ENCODE measurements around the gene OSBPL10. TPM values are rescaled to one million over a fixed set of nuclear protein-coding genes. Genes with fewer than 3 reads are reported as not detected.

The OSBPL10 gene
- total RNA-seq, 1 experiment from 2014 or later, result 74.7 TPM

- no peak for TF ChIP-seq CTCF (IDR thresholded peaks at IDR 0.05; ENCODE audit: unreplicated experiment)
- BruUV-seq (replicated peaks), result no TSS peak
- H3K27me3 Mint-ChIP-seq (ENCODE audit: unreplicated experiment), result no peaks in the 10 kb centered on the region
- H3K36me3 Mint-ChIP-seq (ENCODE audit: insufficient read depth, unreplicated experiment), result peaks cover 5% of the 10 kb centered on the region
- CTCF ChIA-PET, result no interaction called here
- intact Hi-C loops (cut with micrococcal nuclease; ENCODE audit: unreplicated experiment), result loop anchor here (10.0 kb wide), 1 partner anchor 291 kb away; no protein-coding TSS in a partner anchor
- H3K9me3 Mint-ChIP-seq (ENCODE audit: low read depth, unreplicated experiment), result no peaks in the 10 kb centered on the region
- H3K4me3 Mint-ChIP-seq (ENCODE audit: low read depth, unreplicated experiment), result no peak overlapping the region
- peaks cover 37% of the 10 kb centered on the region for H3K4me1 Mint-ChIP-seq (ENCODE audit: low read depth, unreplicated experiment)
- H3K27ac Mint-ChIP-seq (ENCODE audit: unreplicated experiment), result no peak overlapping the region
- no peak for DNase-seq
These were observed 127.5 kb downstream of the OSBPL10 start for GRCh38 chr3:31853580-31853979.

GRCh38 chr3:31851278-31851677 is 129.8 kb downstream of the OSBPL10 start:
- DNase-seq, result no peak
- CTCF ChIA-PET, result no interaction called here
- Mint-ChIP-seq H3K4me1 (ENCODE audit: low read depth, unreplicated experiment) (peaks cover 40% of the 10 kb centered on the region), H3K4me3 (ENCODE audit: low read depth, unreplicated experiment) (no peak overlapping the region), H3K27me3 (ENCODE audit: unreplicated experiment) (no peaks in the 10 kb centered on the region), H3K36me3 (ENCODE audit: insufficient read depth, unreplicated experiment) (peaks cover 11% of the 10 kb centered on the region), H3K27ac (ENCODE audit: unreplicated experiment) (no peak overlapping the region), H3K9me3 (ENCODE audit: low read depth, unreplicated experiment) (no peaks in the 10 kb centered on the region)
- no TSS peak for BruUV-seq (replicated peaks)
- intact Hi-C loops (cut with micrococcal nuclease; ENCODE audit: unreplicated experiment), result loop anchor here (10.0 kb wide), 1 partner anchor 294 kb away; no protein-coding TSS in a partner anchor
- TF ChIP-seq CTCF (IDR thresholded peaks at IDR 0.05; ENCODE audit: unreplicated experiment), result no peak

- DNase-seq, result no peak
- Mint-ChIP-seq H3K36me3 (ENCODE audit: insufficient read depth, unreplicated experiment) (peaks cover 11% of the 10 kb centered on the region), H3K4me1 (ENCODE audit: low read depth, unreplicated experiment) (peaks cover 37% of the 10 kb centered on the region), H3K9me3 (ENCODE audit: low read depth, unreplicated experiment) (no peaks in the 10 kb centered on the region), H3K27ac (ENCODE audit: unreplicated experiment) (no peak overlapping the region), H3K27me3 (ENCODE audit: unreplicated experiment) (no peaks in the 10 kb centered on the region), H3K4me3 (ENCODE audit: low read depth, unreplicated experiment) (no peak overlapping the region)
- intact Hi-C loops (cut with micrococcal nuclease; ENCODE audit: unreplicated experiment), result no loop called here
- no peak for TF ChIP-seq CTCF (IDR thresholded peaks at IDR 0.05; ENCODE audit: unreplicated experiment)
- BruUV-seq (replicated peaks), result no TSS peak
- CTCF ChIA-PET, result no interaction called here
These were observed 132.2 kb downstream of the OSBPL10 start for GRCh38 chr3:31848911-31849310.

- CTCF ChIA-PET, result no interaction called here
- intact Hi-C loops (cut with micrococcal nuclease; ENCODE audit: unreplicated experiment), result no loop called here
- BruUV-seq (replicated peaks), result no TSS peak
- Mint-ChIP-seq H3K4me3 (ENCODE audit: low read depth, unreplicated experiment) (no peak overlapping the region), H3K36me3 (ENCODE audit: insufficient read depth, unreplicated experiment) (peaks cover 11% of the 10 kb centered on the region), H3K27ac (ENCODE audit: unreplicated experiment) (no peak overlapping the region), H3K9me3 (ENCODE audit: low read depth, unreplicated experiment) (no peaks in the 10 kb centered on the region), H3K27me3 (ENCODE audit: unreplicated experiment) (no peaks in the 10 kb centered on the region), H3K4me1 (ENCODE audit: low read depth, unreplicated experiment) (peaks cover 30% of the 10 kb centered on the region)
- no peak for TF ChIP-seq CTCF (IDR thresholded peaks at IDR 0.05; ENCODE audit: unreplicated experiment)
- no peak for DNase-seq
These were observed 132.8 kb downstream of the OSBPL10 start for GRCh38 chr3:31848163-31848818.
